Hippocampal formation (tissue), 2 donors: ENCODE results near the gene B4GALT3.
A peak's percentile ranks its signal among the peaks of the same experiment; 100 is the strongest.

Experiments
- DNase-seq, 2 donors: peaks; one replicate each; lab custom pipeline; 2025; lab: John Stamatoyannopoulos, UW

B4GALT3 gene

GRCh38 chr1:161188381-161188780 is 11.1 kb upstream of the B4GALT3 start:
- no peak for DNase-seq

DNA sequence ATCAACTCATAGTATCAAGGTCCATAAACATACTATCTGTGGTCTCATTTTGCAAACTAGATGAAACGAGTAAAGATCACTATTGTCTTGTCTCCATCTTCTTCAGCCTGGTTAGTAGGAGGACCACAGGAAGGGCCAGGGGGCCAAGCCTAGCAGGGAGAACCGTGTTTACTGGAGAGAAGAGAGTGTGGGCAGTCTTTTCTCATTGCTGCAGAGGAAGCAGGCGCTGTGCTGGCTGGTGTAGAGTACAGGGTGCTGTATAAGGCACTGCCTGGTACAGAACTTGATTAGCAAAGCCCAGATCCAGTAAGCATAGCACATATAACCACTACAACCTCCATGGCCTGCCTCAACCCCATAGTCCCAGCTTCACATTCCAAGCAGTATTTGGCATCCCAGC is 10.0 kb upstream of the B4GALT3 start:
- no peak for DNase-seq

DNA sequence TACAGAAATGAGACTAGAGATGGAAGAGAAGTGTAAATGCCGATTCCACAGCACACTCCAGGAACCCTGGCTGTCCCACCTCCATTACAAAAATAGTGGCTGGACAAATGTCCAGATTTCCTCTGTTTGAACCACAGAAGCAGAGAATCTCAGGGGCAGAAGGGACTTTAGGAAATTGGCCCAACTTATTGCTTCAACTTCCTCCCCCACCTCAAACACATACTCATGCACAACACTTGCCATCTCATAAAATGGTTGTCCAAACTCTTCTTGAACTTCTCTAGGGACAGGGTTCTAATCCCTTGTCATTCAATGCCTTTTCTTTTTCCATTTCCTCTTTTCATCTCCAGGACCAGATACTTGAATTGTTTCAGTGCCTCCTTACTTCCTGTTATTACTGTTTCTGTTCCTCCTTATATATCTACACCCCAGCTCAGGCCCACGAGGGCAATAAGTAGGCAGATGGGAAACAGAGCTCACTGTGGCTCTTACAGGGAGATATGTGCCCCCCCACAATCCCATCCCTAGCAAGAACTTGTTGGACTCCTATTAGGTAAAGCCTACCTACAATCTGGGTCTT is 8.5 kb upstream of the B4GALT3 start:
- DNase-seq: peak; percentile 8 to 29

DNA sequence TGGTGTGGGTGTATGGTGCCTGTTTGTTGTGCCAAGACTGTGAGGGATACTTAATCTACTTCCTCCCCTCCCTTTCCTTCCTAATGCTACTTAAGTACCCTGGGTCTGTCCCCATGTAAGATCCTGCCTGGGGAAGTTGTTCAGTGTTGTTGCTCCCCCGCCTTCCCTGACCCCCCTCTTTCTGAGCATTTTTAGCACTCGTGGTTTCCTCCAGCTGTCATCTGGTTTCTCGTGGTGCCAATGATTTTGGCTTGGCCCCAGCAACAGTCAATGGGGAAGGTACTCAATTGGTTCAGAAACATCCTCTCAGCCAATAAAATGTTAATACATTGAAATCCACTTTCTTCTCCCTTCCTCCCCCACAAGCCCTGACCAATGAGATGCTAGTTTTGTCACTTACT is 8.0 kb upstream of the B4GALT3 start:
- DNase-seq: peak; percentile 59 to 64

- DNase-seq: no peak
These were observed 4.9 kb upstream of the B4GALT3 start for GRCh38 chr1:161182214-161182613.

- no peak for DNase-seq
These were observed 3.3 kb upstream of the B4GALT3 start for GRCh38 chr1:161180639-161181038.

DNA sequence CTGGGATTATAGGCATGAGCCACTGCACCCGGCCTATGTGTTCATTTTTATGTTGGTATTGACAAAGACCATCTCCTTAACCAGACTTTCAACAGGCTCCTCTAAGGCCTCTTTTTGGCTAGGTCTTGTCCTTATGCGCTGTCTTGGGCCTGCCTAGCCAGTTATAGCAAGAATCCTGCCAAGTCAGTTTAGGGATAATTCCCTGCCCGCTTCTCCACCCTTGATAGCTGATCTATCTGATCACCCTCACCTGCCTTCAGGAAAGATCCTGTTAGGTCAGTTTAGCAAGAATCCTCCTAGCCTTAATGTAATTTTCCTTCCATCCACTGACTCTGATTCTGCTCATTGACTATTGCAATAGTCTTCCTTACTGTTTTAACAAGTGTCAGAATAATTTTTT is 2.4 kb upstream of the B4GALT3 start:
- no peak for DNase-seq

GRCh38 chr1:161177936-161178244 is 583 bp upstream of the B4GALT3 start:
- DNase-seq: no peak

DNA sequence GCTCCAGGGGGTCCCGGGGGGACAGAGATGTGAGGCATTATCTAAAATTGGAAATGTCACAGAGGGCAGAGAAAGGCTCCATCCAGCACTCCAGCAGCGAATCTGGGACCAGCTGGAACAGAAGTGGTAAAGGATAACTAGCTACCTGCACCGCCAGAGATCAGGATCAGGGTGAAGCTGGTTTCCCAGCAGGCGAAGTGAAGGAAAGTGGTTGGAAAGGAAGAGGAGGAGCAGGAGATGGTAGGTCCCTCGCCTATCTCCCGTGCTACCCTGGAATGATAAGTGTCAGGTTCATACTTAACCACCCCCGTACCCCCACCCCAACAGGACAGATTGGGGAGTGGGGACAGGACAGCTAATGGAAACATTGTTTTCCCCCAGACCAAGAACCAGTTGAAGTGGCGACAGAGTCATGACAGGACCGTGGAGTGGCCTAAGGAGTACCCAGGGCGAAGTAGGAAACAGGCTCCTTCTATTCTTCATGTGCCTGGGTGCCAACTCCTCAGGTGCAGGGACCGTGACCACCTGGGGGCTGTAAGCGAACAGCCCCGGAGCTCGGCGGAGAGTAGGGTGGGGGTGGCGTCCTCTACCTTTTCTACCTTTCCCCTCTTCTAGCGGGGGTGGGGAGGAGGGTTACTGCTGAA is 717 bp downstream of the B4GALT3 start:
- no peak for DNase-seq

DNA sequence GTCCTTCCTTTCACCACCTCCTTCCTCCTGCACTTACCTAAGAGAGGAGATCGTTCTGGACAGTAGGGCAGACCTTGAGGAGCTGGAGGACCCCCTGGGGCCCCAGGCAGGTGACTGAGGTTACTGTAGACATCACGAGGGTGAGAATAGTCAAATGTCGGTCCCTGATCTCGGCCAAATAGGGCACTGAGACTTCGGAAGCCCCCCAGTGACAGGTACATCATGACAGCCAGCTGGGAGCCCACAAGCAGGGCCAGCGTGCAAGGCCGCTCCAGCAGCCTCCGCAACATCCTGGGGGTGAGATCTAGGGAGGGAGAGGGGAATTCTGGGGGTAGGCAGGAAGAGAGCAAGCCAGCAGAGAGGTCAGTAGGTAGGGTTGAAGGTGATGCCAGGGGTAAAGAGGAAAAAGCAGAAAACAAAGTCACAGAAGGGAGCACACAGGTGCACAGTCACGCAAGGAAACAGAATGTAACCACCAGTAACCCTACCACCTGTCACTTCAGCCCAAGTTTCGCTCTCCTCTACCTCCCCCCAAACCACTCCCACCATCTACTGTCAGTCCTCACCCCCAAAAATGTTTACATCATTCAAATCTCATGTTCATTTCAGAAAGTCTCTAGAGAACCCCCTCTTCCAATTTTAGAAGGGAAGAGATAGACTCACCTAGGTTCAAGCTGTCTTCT is 1.4 kb downstream of the B4GALT3 start:
- no peak for DNase-seq

DNA sequence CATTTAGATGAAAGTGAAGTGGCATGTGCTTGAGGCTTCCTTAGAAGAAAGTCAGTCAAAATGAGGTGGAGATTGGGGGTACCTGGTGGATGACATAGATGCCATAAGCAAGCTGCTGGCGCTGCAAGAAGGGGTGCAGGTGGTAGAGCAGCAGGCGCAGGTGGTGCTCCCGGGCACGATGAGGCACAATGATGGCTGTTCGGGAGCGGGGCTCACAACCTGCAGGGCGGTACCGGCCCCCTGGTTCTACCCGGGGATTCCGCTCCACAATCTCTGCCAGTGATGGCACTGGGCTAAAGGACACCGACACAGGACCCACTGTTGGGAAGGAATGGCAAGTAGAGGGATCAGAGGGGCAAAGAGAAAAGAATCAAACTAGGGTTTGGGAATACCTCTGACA is 2.4 kb downstream of the B4GALT3 start:
- no peak for DNase-seq

- DNase-seq: no peak
These were observed 3.6 kb downstream of the B4GALT3 start for GRCh38 chr1:161173711-161174110.

DNA sequence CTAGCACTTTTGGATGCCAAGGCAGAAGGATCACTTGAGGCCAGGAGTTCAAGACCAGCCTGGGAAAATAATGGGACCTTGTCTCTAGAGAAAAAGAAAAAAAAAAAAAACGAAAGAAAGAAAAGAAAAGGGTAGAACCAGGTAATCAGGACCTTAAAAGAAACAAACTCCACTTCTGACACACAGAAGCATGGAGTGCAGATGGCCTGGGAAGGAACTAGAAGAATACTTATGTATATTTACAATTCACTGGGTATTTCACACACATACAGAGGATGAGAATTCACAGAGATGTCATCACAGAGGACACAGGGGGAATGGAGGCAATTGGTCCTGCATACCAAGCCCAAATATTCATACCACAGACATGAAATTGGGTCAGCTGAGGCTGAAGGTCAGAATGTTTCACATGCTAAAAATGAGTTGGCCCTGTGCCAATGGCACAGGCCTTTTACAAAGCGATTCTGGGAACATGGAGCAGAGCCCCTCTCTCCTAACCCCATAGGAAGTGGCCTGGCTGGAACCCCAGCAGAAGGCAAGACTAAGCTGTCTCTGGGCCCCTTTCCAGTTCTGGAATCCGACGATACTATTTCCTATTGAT is 4.4 kb downstream of the B4GALT3 start:
- no peak for DNase-seq

GRCh38 chr1:161172349-161172748 is 5.0 kb downstream of the B4GALT3 start:
- no peak for DNase-seq

- DNase-seq: no peak
These were observed 5.6 kb downstream of the B4GALT3 start for GRCh38 chr1:161171696-161172095.

DNA sequence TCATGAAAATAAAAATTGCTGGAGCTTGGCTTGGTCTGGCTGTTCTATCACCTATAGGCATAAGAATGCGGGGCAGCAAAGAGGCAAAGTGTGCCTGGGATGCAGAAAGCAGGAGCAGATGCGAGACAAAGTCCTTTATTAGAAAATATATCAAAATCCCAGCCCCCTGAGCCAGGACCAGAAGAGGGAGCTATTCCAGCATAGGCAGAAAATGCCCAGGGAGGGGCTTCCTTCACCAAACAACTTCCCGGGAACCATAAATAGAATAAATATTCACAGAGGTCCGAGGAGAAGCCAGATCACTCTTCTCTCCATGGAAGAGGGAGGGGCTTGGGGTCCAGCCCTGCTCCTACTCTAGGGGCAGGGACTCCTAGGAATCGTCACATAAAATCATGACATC is 6.1 kb downstream of the B4GALT3 start:
- no peak for DNase-seq

DNA sequence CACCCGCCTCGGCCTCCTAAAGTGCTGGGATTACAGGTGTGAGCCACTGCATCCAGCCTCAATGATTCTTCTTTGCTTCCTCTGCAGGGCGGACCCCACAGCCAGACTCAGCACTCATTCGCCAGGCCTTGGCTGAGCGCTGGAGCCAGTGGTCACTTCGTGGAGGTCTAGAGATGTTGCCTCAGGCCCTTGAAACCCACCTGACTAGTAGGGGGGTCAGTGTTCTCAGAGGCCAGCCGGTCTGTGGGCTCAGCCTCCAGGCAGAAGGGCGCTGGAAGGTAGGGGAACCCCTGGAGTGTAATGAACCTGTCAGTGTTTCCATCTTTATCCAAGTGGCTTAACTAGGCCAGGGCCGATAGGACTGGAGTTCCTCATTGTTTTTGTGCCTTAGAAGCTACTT is 8.4 kb downstream of the B4GALT3 start:
- DNase-seq: no peak

- no peak for DNase-seq
These were observed 10.4 kb downstream of the B4GALT3 start for GRCh38 chr1:161166669-161167548.

GRCh38 chr1:161165742-161166668 is 11.3 kb downstream of the B4GALT3 start, which contains the start of gene PPOX:
PPOX (plus strand) TSS chr1:161166426; CDS start chr1:161166848, 422 bp downstream.
- DNase-seq: peak; percentile 97 to 98

DNA sequence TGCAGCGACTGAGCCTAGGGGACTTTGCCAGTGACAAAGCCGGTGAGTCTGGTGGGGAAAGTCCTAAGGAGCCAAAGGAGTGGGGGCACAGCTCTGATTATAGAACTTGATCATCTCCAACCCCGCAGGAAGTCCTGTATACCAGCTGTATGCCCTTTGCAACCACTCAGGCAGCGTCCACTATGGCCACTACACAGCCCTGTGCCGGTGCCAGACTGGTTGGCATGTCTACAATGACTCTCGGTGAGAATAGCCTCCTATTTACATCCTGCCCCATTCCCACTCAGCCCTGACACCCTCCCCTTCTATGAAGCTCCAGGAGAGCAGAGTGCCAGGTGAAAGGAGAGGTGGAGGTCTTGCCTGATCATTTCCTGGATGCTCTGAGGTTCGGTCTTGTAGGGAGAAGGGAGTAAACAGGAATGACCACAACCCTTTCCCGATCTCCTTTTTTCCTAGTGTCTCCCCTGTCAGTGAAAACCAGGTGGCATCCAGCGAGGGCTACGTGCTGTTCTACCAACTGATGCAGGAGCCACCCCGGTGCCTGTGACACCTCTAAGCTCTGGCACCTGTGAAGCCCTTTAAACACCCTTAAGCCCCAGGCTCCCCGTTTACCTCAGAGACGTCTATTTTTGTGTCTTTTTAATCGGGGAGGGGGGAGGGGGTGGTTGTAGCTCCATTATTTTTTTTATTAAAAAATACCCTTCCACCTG is 12.3 kb downstream of the B4GALT3 start:
- DNase-seq: no peak
